Stimulated activated CD4-positive, alpha-beta T cell treated with anti-CD3 and anti-CD28 coated beads, Interleukin-1b, Interleukin-23, amount 100 ng/mL, for 4 hours (primary cell): ENCODE results near the gene DLX6.

Source experiments
- DNase-seq, 2 donors: peaks; one replicate each; pipeline ENCODE4 v3.0.0-alpha.2; 2020; ENCODE audit warnings: low read depth in 2 of 2

The DLX6 gene

GRCh38 chr7:97005183-97006054 lies at the start of gene DLX6:
DLX6 (plus strand) TSS chr7:97005553; CDS start chr7:97005978, 425 bp downstream.
- no peak for DNase-seq

GRCh38 chr7:96959135-96959534 lies 46.2 kb upstream of the DLX6 start:
- DNase-seq: no peak

- no peak for DNase-seq
Observed at GRCh38 chr7:96962221-96962885, 43.0 kb upstream of the DLX6 start.

- no peak for DNase-seq
Observed at GRCh38 chr7:96968981-96969380, 36.4 kb upstream of the DLX6 start.

DNA sequence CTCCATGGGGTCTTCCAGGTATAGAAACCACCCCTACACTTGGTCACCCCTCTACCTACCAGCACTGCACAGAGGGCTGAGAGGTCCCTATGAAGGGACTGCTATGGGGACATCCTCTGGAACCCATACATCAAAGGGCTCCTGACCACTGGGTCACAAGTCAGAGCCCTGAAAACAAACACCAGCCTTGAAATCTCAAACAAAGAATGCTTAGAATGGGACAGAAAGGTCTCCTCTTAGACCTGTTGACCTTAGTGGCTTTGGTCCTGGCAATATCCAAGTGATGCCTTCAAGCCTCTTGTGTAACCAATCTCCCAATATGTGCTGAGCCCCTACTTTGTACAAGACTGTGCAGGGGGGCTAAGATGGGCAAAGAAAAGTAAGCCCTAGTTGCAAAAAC lies 34.6 kb upstream of the DLX6 start:
- DNase-seq: no peak

- DNase-seq: no peak
Observed at GRCh38 chr7:96973986-96974385, 31.4 kb upstream of the DLX6 start.

GRCh38 chr7:96976106-96976505 lies 29.2 kb upstream of the DLX6 start:
- no peak for DNase-seq

- no peak for DNase-seq
Observed at GRCh38 chr7:96977445-96977844, 27.9 kb upstream of the DLX6 start.

- DNase-seq: no peak
Observed at GRCh38 chr7:96979551-96980276, 25.6 kb upstream of the DLX6 start.

DNA sequence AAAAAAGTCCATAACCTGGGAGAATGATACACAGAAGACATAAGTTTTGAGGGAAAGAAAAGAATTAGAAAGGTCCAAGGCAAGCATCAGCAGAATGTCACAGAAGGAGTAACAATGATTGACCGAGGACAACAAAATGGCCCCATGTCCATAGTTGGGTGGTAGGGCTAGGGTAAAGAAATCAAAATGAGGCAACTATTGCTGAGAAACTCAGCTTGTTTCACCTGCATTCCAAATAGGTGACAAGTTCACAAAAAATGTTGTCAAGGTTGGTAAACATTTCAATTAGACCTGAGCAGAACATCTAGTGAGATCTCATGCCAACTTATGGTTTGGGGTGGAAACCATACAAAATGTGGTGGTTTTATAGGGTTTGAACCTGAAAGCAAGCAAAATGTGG lies 22.8 kb upstream of the DLX6 start:
- no peak for DNase-seq

DNA sequence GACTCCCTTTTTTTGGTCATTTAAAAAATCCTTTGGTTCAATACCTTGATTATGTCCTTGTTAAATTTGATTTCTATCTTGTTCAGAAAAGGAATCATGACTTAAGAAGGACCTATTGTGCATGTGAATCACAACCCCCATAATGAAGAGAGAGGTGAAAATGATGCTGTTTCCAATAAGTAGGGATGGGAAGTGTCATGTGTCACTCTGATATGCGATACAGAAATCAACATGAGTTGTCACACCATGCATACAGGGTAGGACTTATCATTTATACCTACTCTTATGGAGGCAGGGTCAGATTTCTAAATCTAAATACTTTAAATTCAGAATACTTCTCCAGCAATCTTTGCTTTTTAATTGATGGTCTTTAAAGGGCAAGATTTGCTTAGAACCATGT lies 19.4 kb upstream of the DLX6 start:
- no peak for DNase-seq

GRCh38 chr7:96986901-96987300 lies 18.5 kb upstream of the DLX6 start:
- DNase-seq: no peak

- DNase-seq: no peak
Observed at GRCh38 chr7:96987719-96988118, 17.6 kb upstream of the DLX6 start.

GRCh38 chr7:96989241-96989858 lies 16.0 kb upstream of the DLX6 start:
- no peak for DNase-seq

DNA sequence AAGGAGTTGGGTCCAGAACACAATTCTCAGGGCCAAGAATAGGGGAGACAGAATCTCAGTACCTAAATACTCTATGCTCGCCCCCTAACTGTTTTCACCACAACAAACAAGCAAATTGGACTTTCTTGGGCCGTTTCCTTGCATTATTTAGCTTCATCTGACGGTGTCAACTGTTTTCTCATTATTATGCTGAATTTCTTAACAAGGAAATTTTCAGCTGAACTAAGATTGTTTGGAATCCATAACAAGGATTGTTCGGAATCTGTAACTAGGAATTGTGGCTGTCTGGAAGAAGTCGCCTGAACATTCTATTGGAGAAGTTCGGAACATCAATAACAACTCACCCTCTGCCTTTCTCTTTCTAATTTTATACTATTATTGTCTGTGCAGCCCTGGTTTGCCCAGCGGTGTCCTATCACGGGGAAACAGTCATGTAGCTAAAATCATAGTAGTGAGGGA lies 15.5 kb upstream of the DLX6 start:
- no peak for DNase-seq

DNA sequence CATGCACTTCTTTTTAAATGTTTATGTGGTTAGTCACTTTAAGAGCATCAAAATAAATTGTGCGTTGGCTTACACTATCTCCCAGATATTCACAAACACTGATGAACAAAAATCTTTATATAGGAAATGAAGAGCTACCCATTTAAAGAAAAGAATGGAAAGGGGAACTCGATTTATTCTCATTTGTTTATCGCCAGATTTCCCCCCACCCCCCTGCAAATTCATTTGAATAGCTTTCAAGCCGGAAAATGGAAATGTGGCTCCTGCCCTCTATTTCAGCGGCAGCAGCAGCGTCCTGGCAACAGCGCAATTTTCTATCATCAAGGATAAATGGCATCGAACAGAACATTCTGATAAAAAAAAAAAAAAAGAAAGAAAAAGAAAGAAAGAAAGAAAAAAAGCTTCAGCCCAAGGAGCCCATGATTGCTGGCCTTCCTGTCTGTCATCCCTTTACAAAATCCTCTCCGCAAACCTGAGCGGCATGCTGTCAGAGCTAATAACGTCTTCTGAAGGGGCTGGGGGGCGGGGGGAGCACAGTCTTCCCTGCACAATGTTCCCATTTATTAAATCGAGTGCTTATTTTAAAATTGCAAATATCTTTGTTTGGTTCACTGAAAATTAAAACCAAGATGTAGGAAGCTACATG lies 13.7 kb upstream of the DLX6 start:
- DNase-seq: no peak

DNA sequence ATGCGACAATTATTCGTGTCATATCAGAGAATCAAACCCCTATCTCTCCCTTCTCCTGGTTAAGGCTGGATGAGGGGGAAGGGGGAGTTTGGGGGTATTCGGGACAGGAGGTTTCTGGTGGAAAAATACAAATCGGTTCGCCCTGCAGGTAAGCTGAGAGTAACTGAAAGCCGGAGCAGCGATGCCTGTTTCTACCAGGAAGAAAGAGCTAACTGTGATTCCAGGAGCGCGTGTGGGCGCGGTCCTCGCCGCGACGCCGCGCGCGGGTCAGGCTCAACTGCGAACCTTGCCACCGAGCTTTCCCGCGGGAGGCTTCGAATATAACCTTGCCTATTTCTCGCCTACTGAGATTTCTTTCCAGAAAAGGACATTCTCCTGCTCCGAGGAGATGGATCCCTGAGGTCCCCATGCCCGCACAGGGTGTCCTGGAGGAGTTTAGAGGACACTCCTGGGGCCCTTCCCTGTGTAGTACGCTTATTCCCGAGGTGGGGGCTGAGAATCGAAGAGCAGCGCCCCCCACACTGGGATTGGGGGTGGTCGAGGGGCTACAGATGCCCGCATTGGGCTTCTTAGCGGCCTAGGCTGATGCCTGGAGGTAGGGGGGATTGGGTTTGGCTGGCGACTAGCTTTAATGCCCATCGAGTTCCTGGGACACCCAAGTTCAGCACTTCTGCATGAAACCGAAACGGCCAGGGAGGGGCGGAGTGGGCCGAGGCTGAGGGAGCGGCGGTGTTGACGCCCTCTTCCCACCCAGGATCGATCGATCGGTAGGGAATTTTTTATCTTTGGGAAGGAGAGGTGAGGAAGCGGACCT lies 13.0 kb upstream of the DLX6 start:
- DNase-seq: no peak

- no peak for DNase-seq
Observed at GRCh38 chr7:96993094-96993865, 12.1 kb upstream of the DLX6 start.

DNA sequence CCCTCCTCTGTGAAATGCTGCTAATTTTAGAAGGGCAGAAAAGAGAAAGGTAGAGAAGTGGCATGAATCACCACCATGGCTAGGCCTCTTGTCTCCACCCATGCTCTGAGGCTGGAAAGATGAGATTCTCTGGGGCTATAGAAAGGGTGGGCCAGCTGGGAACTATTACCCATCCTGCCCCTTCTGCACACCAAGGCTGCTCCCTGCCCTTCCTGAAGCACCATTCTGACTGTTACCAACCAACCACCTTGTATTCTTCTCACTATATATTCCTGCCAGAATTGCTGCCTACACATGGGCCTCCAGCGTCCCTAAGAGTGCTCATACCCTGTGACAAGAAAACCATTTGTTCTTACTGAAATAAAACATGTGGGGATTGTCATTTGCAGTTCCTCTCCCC lies 11.4 kb upstream of the DLX6 start:
- DNase-seq: no peak
